HG02973 (cell line): ENCODE measurements around the gene MAPK12.

Source experiments
- ATAC-seq: cut with Tn5 transposase; IDR thresholded peaks from one replicate; pipeline ENCODE4 v1.9.1; 2021; ENCODE audit warnings: moderate library complexity; ENCODE audit not compliant: unreplicated experiment

MAPK12 gene

GRCh38 chr22:50299785-50300619, 38.5 kb upstream of the MAPK12 start:
- ATAC-seq: no peak

- no peak for ATAC-seq
These were observed 37.7 kb upstream of the MAPK12 start for GRCh38 chr22:50298937-50299784.

- no peak for ATAC-seq
These were observed 36.8 kb upstream of the MAPK12 start for GRCh38 chr22:50298266-50298637.

GRCh38 chr22:50297510-50298265, 36.2 kb upstream of the MAPK12 start:
- no peak for ATAC-seq

GRCh38 chr22:50296658-50297490, 35.4 kb upstream of the MAPK12 start:
- ATAC-seq: no peak

GRCh38 chr22:50294319-50294656, 32.8 kb upstream of the MAPK12 start:
- no peak for ATAC-seq

GRCh38 chr22:50293441-50294318, 32.2 kb upstream of the MAPK12 start:
- ATAC-seq: no peak

GRCh38 chr22:50292643-50293440, 31.4 kb upstream of the MAPK12 start:
- ATAC-seq: no peak

- no peak for ATAC-seq
These were observed 28.6 kb upstream of the MAPK12 start for GRCh38 chr22:50289942-50290630.

GRCh38 chr22:50289151-50289941, 27.9 kb upstream of the MAPK12 start:
- ATAC-seq: no peak

- ATAC-seq: no peak
These were observed 26.2 kb upstream of the MAPK12 start for GRCh38 chr22:50287731-50288130.

GRCh38 chr22:50286701-50287318, 25.3 kb upstream of the MAPK12 start:
- no peak for ATAC-seq

GRCh38 chr22:50286275-50286674, 24.8 kb upstream of the MAPK12 start:
- ATAC-seq: no peak

GRCh38 chr22:50285568-50286229, 24.2 kb upstream of the MAPK12 start:
- ATAC-seq: no peak

GRCh38 chr22:50284479-50284878, 23.0 kb upstream of the MAPK12 start:
- ATAC-seq: no peak

GRCh38 chr22:50283821-50284220, 22.3 kb upstream of the MAPK12 start:
- no peak for ATAC-seq
